ENCODE measurements around the gene HOXD11. TPM values are rescaled to one million over a fixed set of nuclear protein-coding genes. Genes with fewer than 3 reads are reported as not detected.

Gene HOXD11
- total and polyA plus RNA-seq, 2 of the 13 experiments (the other 11 are each of a cell fraction or from before 2014, with no cell fraction given) = not detected

- TF ChIP-seq ZNF142 (CRISPR knock-in tag; IDR thresholded peaks at IDR 0.05) (no peak), ATF1 (CRISPR knock-in tag; IDR thresholded peaks at IDR 0.05) (no peak), ELK4 (CRISPR knock-in tag; IDR thresholded peaks at IDR 0.05; ENCODE audit: borderline replicate concordance) (no peak)
Observed at GRCh38 chr2:176130147-176130956, 23.3 kb downstream of the HOXD11 start (continued).
